Adrenal gland (tissue), 5 donors: ENCODE measurements around the gene ODAD2.

ENCODE experiments used
- POLR2A ChIP-seq, 2 donors: fragments of 450-650 bp; IDR thresholded peaks; one replicate each; pipeline ENCODE4 v1.6.1; 2017; ENCODE audit warnings: antibody characterized with exemption in 2 of 2, mild to moderate bottlenecking in 2 of 2, moderate library complexity in 1 of 2
- TF ChIP-seq, protein P1 (sequence below), 6 experiments: fragments of 450-650 bp in 4 of 6; fragments of 200-600 bp in 2 of 6; sonication (generic) in 1 of 6; IDR thresholded peaks; 1 replicate in 5 of 6; 2 replicates in 1 of 6; pipeline versions ENCODE4 v1.5.1 to v1.8.0; 2016 to 2021; ENCODE audit warnings: antibody characterized with exemption in 6 of 6, mild to moderate bottlenecking in 2 of 6, moderate library complexity in 1 of 6
- donor health status: DM: no; HTN: no; CAD: no.

DNA sequence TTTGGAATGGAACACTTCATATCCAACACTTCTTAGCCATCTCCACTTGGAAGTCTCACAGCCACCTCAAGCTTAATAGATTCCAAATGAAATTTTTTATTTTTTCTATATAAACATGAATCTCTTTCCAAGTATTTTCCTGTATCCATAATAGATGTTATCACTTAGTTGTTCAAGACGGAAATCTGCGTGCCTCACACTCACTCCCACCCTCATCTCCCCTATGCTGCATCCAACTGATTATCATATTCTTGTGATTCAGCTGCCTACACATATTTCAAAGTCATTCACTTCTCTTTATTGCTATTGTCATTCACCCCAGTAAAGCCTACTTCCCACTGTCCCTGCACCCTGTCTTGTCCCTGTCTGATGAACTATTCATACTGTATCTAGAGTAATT, 183.0 kb downstream of the ODAD2 start:
- TF ChIP-seq, protein P1, sequence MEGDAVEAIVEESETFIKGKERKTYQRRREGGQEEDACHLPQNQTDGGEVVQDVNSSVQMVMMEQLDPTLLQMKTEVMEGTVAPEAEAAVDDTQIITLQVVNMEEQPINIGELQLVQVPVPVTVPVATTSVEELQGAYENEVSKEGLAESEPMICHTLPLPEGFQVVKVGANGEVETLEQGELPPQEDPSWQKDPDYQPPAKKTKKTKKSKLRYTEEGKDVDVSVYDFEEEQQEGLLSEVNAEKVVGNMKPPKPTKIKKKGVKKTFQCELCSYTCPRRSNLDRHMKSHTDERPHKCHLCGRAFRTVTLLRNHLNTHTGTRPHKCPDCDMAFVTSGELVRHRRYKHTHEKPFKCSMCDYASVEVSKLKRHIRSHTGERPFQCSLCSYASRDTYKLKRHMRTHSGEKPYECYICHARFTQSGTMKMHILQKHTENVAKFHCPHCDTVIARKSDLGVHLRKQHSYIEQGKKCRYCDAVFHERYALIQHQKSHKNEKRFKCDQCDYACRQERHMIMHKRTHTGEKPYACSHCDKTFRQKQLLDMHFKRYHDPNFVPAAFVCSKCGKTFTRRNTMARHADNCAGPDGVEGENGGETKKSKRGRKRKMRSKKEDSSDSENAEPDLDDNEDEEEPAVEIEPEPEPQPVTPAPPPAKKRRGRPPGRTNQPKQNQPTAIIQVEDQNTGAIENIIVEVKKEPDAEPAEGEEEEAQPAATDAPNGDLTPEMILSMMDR (IDR thresholded peaks at IDR 0.05) = no peak
- no peak for TF ChIP-seq POLR2A (IDR thresholded peaks at IDR 0.05)
